Cardiac muscle cell (in vitro differentiated cells and primary cell): ENCODE measurements around the gene RGMB. TPM values are rescaled to one million over a fixed set of nuclear protein-coding genes. Genes with fewer than 3 reads are reported as not detected.
A peak's percentile ranks its signal among the peaks of the same experiment; 100 is the strongest.
"Not testable (repeated sequence)": the region's sequence is repeated elsewhere in the genome, so short reads cannot be mapped to it uniquely, and the experiment has no call there.

Experiments
- DNase-seq, 2 donors: peaks; one replicate each; pipeline versions ENCODE4 v3.0.0 to v3.0.0-alpha.2; 2010 to 2017; ENCODE audit warnings: low read depth in 1 of 2, low spot score in 1 of 2
- H3K27ac ChIP-seq: fragments of 200-600 bp; sonication (generic); 2 replicates; pipeline ENCODE4 v1.5.1; 2016
- H3K27me3 ChIP-seq: fragments of 200-600 bp; sonication (generic); 2 replicates; pipeline ENCODE4 v1.6.0; 2016; ENCODE audit warnings: control low read depth
- H3K36me3 ChIP-seq: fragments of 200-600 bp; sonication (generic); 2 replicates; pipeline ENCODE4 v1.5.1; 2016; ENCODE audit warnings: control low read depth
- H3K4me1 ChIP-seq: fragments of 200-600 bp; sonication (generic); 2 replicates; pipeline ENCODE4 v1.8.1; 2017; ENCODE audit warnings: low read depth, mild to moderate bottlenecking, mixed run types
- H3K4me3 ChIP-seq: fragments of 200-600 bp; sonication (generic); 2 replicates; pipeline ENCODE4 v1.5.1; 2016; ENCODE audit warnings: mild to moderate bottlenecking
- H3K9me3 ChIP-seq: fragments of 200-600 bp; sonication (generic); 2 replicates; pipeline ENCODE4 v1.5.1; 2017; ENCODE audit warnings: low read depth, mild to moderate bottlenecking, control low read depth
- polyA plus RNA-seq: library from polyadenylated mRNA; unstranded; fragments of >200 nt; fragmentation: Nextera tagmentation; extraction: Ambion mirVana; gene quantifications from 2 replicates; pipeline ENCODE4 v1.2.1, GENCODE V29; 2016
- total RNA-seq: library from RNA; depleted of rRNA; stranded (reverse); fragments of >200 nt; gene quantifications from 2 replicates; pipeline ENCODE4 v1.2.3, GENCODE V29; 2016
- TF ChIP-seq, protein P1 (sequence below): IDR thresholded peaks from 2 replicates; pipeline ENCODE4 v1.5.1; 2012; ENCODE audit warnings: low read depth, mild to moderate bottlenecking, low read length

The RGMB gene
- total and polyA plus RNA-seq, 2 experiments from 2014 or later = 7.1 to 15.6 TPM

DNA sequence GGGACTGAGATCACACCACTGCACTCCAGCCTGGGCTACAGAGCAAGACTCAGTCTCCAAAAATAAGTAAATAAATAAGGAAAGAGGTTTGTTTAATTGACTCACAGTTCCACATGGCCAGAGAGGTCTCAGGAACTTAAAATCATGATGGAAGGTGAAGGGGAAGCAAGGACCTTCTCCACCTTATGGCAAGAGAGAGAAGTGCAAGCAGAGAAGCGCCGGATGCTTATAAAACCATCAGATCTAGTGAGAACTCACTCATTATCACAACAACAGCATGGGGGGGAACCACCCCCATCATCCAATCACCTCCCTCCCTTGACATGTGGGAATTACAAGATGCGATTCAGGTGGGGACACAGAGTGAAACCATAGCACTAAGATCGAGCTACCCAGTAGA is 22.8 kb upstream of the RGMB start:
- Histone ChIP-seq H3K4me3 (no peak overlapping the region), H3K27ac (no peak overlapping the region), H3K27me3 (no peaks in the 10 kb centered on the region), H3K36me3 (no peaks in the 10 kb centered on the region), H3K4me1 (no peaks in the 10 kb centered on the region), H3K9me3 (no peaks in the 10 kb centered on the region)
- TF ChIP-seq, protein P1, sequence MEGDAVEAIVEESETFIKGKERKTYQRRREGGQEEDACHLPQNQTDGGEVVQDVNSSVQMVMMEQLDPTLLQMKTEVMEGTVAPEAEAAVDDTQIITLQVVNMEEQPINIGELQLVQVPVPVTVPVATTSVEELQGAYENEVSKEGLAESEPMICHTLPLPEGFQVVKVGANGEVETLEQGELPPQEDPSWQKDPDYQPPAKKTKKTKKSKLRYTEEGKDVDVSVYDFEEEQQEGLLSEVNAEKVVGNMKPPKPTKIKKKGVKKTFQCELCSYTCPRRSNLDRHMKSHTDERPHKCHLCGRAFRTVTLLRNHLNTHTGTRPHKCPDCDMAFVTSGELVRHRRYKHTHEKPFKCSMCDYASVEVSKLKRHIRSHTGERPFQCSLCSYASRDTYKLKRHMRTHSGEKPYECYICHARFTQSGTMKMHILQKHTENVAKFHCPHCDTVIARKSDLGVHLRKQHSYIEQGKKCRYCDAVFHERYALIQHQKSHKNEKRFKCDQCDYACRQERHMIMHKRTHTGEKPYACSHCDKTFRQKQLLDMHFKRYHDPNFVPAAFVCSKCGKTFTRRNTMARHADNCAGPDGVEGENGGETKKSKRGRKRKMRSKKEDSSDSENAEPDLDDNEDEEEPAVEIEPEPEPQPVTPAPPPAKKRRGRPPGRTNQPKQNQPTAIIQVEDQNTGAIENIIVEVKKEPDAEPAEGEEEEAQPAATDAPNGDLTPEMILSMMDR = peak; percentile 56
- DNase-seq = peak; percentile 20 to 52

- not testable (repeated sequence) for H3K36me3 ChIP-seq, H3K4me1 ChIP-seq, DNase-seq, H3K9me3 ChIP-seq, H3K4me3 ChIP-seq, H3K27me3 ChIP-seq, H3K27ac ChIP-seq
Observed at GRCh38 chr5:98752331-98752730, 21.1 kb upstream of the RGMB start.

- H3K27ac ChIP-seq, H3K9me3 ChIP-seq, H3K27me3 ChIP-seq, H3K4me1 ChIP-seq, H3K36me3 ChIP-seq, H3K4me3 ChIP-seq, DNase-seq: not testable (repeated sequence)
Observed at GRCh38 chr5:98752801-98753200, 20.7 kb upstream of the RGMB start.

GRCh38 chr5:98753507-98753906 is 20.0 kb upstream of the RGMB start:
- Histone ChIP-seq H3K9me3 (no peaks in the 10 kb centered on the region), H3K4me1 (no peaks in the 10 kb centered on the region), H3K36me3 (no peaks in the 10 kb centered on the region), H3K27me3 (no peaks in the 10 kb centered on the region), H3K4me3 (no peak overlapping the region), H3K27ac (no peak overlapping the region)
- TF ChIP-seq, protein P1 = no peak
- no peak for DNase-seq

DNA sequence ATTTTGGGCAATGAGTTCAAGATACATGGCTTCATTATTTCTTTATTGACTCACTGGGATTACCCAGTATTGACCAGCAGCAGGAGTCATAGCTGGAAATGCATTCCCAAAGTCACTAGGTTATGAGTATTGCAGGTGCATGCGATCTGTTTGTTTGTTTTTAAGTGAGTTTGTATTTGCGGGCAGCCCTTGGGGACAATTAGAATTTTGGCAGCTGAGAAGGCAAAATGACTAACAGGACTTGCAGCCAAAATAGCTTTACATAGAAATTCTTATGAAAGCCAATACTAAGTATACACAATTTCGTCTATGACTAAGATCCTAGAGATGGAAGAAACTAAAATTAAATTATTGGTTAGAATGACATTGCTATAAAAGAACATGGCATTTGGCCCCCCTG is 18.1 kb upstream of the RGMB start:
- DNase-seq = no peak

DNA sequence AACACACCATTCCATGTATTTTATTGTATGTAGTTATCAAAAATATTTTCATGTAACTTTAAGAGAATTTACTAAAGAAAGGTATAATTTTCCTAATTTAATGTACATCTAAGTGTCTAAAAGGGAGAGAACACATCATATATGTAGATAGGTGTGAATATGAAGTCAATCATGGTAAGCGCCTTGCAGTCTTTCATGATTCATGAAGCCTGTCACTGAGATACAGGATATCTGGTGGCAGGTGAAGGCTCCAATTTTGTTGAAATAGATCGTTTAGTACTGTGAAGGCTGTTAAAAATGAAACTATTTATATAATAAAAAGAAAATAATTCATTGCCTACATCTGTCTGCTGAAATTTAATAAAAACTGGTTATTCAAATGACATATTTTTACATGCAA is 15.5 kb upstream of the RGMB start:
- no peaks in the 10 kb centered on the region for H3K36me3 ChIP-seq
- H3K27ac ChIP-seq = no peak overlapping the region
- TF ChIP-seq, protein P1 = no peak
- H3K9me3 ChIP-seq = no peaks in the 10 kb centered on the region
- no peaks in the 10 kb centered on the region for H3K27me3 ChIP-seq
- no peak overlapping the region for H3K4me3 ChIP-seq
- H3K4me1 ChIP-seq = no peaks in the 10 kb centered on the region
- no peak for DNase-seq

More for the DNA sequence above, 18.1 kb upstream of the RGMB start:
- Histone ChIP-seq H3K4me3 (no peak overlapping the region), H3K4me1 (no peaks in the 10 kb centered on the region), H3K36me3 (no peaks in the 10 kb centered on the region), H3K27me3 (no peaks in the 10 kb centered on the region), H3K27ac (no peak overlapping the region), H3K9me3 (no peaks in the 10 kb centered on the region)
- TF ChIP-seq, protein P1 = no peak
